HepG2 (cell line): Measurements from ENCODE around the gene JUND. TPM values are rescaled to one million over a fixed set of nuclear protein-coding genes. Genes with fewer than 3 reads are reported as not detected.

Experiments
- ATAC-seq: fragments of 200-7000 bp; cut with Tn5 transposase; 3 replicates; pipeline ENCODE4 v1.9.1; 2020; ENCODE audit warnings: mild to moderate bottlenecking, moderate library complexity
- BruUV-seq: library from RNA; stranded (reverse); fragments of 400-500 nt; replicated peaks from 2 replicates; lab custom pipeline; 2021; lab: Mats Ljungman, UMichigan
- CTCF ChIA-PET: fragments of 300-600 bp; formaldehyde crosslinking; extraction: SDS; loops from one replicate; lab custom pipeline; 2021; ENCODE audit warnings: low total read pairs, inconsistent platforms, low intra/inter-chr PET ratio; lab: Yijun Ruan, JAX
- POLR2A ChIA-PET: fragments of 350-600 bp; sonication (Branson Sonifier 250); formaldehyde crosslinking; loops from one replicate; lab custom pipeline; 2020; ENCODE audit warnings: antibody characterized with exemption, inconsistent platforms; lab: Yijun Ruan, JAX
- DNase-seq: peaks from one replicate; pipeline ENCODE4 v3.0.0-alpha.2; 2015; ENCODE audit warnings: low spot score
- FAIRE-seq: peaks from 3 replicates; lab custom pipeline; 2011; peaks lifted over from hg19 to GRCh38; lab: Jason Lieb, UNC
- H2AFZ ChIP-seq: one replicate; pipeline ENCODE4 v1.6.1; 2011; ENCODE audit warnings: low read length, inconsistent platforms
- H3K27ac ChIP-seq: fragments of 300-600 bp; 3 replicates; pipeline ENCODE4 v1.8.0; 2011; ENCODE audit warnings: mixed run types, mild to moderate bottlenecking, mixed read lengths, low read length, inconsistent platforms; ENCODE audit not compliant: insufficient read depth; ENCODE audit errors: extremely low read length
- H3K27me3 ChIP-seq, 2 experiments: fragments of 200-600 bp in 1 of 2; 2 replicates in 1 of 2; 3 replicates in 1 of 2; pipeline versions ENCODE4 v1.6.0 to v1.8.0; 2011; ENCODE audit warnings: low read length in 2 of 2, mild to moderate bottlenecking in 2 of 2, moderate library complexity in 2 of 2, inconsistent platforms in 1 of 2; ENCODE audit not compliant: insufficient read depth in 2 of 2, control insufficient read depth in 1 of 2
- H3K36me3 ChIP-seq, 2 experiments: fragments of 200-600 bp in 1 of 2; replicated peaks in 1 of 2; 2 replicates in 1 of 2; 3 replicates in 1 of 2; pipeline versions ENCODE4 v1.5.1 to v1.8.0; 2011; ENCODE audit warnings: low read length in 2 of 2, inconsistent platforms in 1 of 2; ENCODE audit not compliant: insufficient read depth in 2 of 2, control insufficient read depth in 1 of 2
- H3K4me1 ChIP-seq: 2 replicates; pipeline ENCODE4 v1.5.1; 2012; ENCODE audit warnings: low read length, inconsistent platforms; ENCODE audit not compliant: insufficient read depth
- H3K4me2 ChIP-seq: 2 replicates; pipeline ENCODE4 v1.6.0; 2011; ENCODE audit warnings: low read depth, low read length, inconsistent platforms
- H3K4me3 ChIP-seq, 3 experiments: fragments of 200-600 bp in 1 of 3; sonication (generic), shearing (Covaris generic) in 1 of 3; replicated peaks in 1 of 3; 2 replicates each; pipeline ENCODE4 v1.5.1; 2011 to 2016; ENCODE audit warnings: low read length in 3 of 3, inconsistent platforms in 2 of 3, low read depth in 2 of 3, mild to moderate bottlenecking in 2 of 3, control low read depth in 1 of 3, mixed read lengths in 1 of 3; ENCODE audit not compliant: insufficient read depth in 1 of 3
- H3K79me2 ChIP-seq: one replicate; pipeline ENCODE4 v1.6.1; 2011; ENCODE audit warnings: low read length, inconsistent platforms; ENCODE audit not compliant: insufficient read depth
- H3K9ac ChIP-seq: 2 replicates; pipeline ENCODE4 v1.6.0; 2011; ENCODE audit warnings: mild to moderate bottlenecking, low read depth, low read length, inconsistent platforms; ENCODE audit not compliant: insufficient read depth
- H3K9me3 ChIP-seq: 2 replicates; pipeline ENCODE4 v1.5.1; 2012; ENCODE audit warnings: mild to moderate bottlenecking, low read length
- H4K20me1 ChIP-seq: 2 replicates; pipeline ENCODE4 v1.6.0; 2011; ENCODE audit warnings: inconsistent platforms, mild to moderate bottlenecking, low read length, moderate library complexity; ENCODE audit not compliant: insufficient read depth
- ARID4A ChIP-seq: sonication (generic); formaldehyde crosslinking; IDR thresholded peaks from 2 replicates; pipeline ENCODE4 v1.5.0; 2020; ENCODE audit warnings: mild to moderate bottlenecking, missing genetic modification reagents, borderline replicate concordance
- PCBP2 ChIP-seq: fragments of 200-400 bp; formaldehyde crosslinking; optimal IDR thresholded peaks from 2 replicates; pipeline ENCODE3; 2018; ENCODE audit warnings: low read length, low read depth; ENCODE audit not compliant: poor library complexity, severe bottlenecking
- TSC22D2 ChIP-seq: sonication (generic); formaldehyde crosslinking; IDR thresholded peaks from 2 replicates; pipeline ENCODE4 v1.5.1; 2020; ENCODE audit warnings: missing genetic modification reagents, mild to moderate bottlenecking, borderline replicate concordance
- ZBTB2 ChIP-seq: sonication (generic); formaldehyde crosslinking; IDR thresholded peaks from 2 replicates; pipeline ENCODE4 v1.8.0; 2022; ENCODE audit warnings: low read depth, missing genetic modification reagents
- ZNF180 ChIP-seq: sonication (generic); formaldehyde crosslinking; IDR thresholded peaks from 2 replicates; pipeline ENCODE4 v1.4.0; 2020; ENCODE audit warnings: low read depth, missing genetic modification reagents, borderline replicate concordance
- ZNF207 ChIP-seq: fragments of 450-650 bp; IDR thresholded peaks from 2 replicates; pipeline ENCODE4 v1.6.1; 2016; ENCODE audit warnings: antibody characterized with exemption, borderline replicate concordance
- ZNF652 ChIP-seq: IDR thresholded peaks from 2 replicates; pipeline ENCODE4 v1.6.1; 2016; ENCODE audit warnings: low read depth, borderline replicate concordance
- WGBS: methylation state at CpG from one replicate; pipeline ENCODE4 v1.1.6; 2017; ENCODE audit warnings: low lambda C conversion rate; 5-methylcytosine and 5-hydroxymethylcytosine counted together
- in situ Hi-C: cut with HindIII; loops from 2 replicates; pipeline ENCODE4 v1.10.0; 2017; ENCODE audit warnings: low pct_unique_long_range_greater_than_20kb; ENCODE audit not compliant: extremely low pct_ligation_motif_present
- intact Hi-C: fragments of 100-400 bp; cut with micrococcal nuclease; formaldehyde crosslinking; loops from one replicate; pipeline ENCODE4 v1.10.0; 2022; ENCODE audit not compliant: unreplicated experiment
- polyA plus RNA-seq, 8 experiments: library from polyadenylated mRNA; depleted of rRNA in 3 of 8; stranded (reverse) in 7 of 8; unstranded in 1 of 8; fragments of >200 nt; fragmentation: Illumina TruSeq in 4 of 8; extraction: Trizol in 4 of 8; gene quantifications; 2 replicates each; pipeline versions ENCODE4 v1.2.1 to v1.2.3, GENCODE V29; 2011 to 2016; ENCODE audit warnings: low read depth in 4 of 8, missing spikeins in 1 of 8, mixed read lengths in 1 of 8; ENCODE audit not compliant: insufficient read depth in 1 of 8
- total RNA-seq, 5 experiments: library from RNA; depleted of rRNA; stranded (reverse); fragments of >200 nt; fragmentation: Illumina TruSeq; extraction: Trizol; gene quantifications; 2 replicates each; pipeline ENCODE4 v1.2.3, GENCODE V29; 2016; ENCODE audit warnings: low read depth in 1 of 5

Gene JUND
- total and polyA plus RNA-seq, 2 of the 13 experiments (the other 11 are each of a cell fraction or from before 2014, with no cell fraction given), result 41.2 to 59.8 TPM

DNA sequence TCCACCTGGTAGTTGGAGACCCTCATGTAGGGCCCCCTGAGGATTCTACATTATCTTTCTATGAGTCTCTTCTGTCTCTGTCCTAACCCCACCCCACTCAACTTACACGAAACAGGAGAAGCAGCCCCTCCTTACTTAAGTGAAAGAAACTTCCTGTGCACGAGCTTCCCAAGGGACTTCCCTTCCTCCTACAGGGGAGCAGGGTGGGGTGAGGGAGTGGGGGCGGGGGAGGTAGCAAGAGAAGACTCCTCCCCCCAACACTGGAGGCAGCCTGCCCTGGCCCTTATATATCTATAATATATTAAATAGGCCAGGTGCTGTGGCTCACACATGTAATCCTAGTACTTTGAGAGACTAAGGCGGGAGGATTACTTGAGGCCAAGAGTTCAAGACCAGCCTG, 49.6 kb downstream of the JUND start:
- H3K9me3 ChIP-seq, result no peaks in the 10 kb centered on the region
- TF ChIP-seq ZBTB2 (CRISPR knock-in tag) (no peak), TSC22D2 (CRISPR knock-in tag) (no peak), PCBP2 (no peak), ZNF207 (no peak), ZNF652 (CRISPR knock-in tag) (no peak), ARID4A (CRISPR knock-in tag) (no peak), ZNF180 (no peak)
- no TSS peak for BruUV-seq
- H3K4me1 ChIP-seq, result peaks cover 21% of the 10 kb centered on the region
- no peak overlapping the region for H3K27ac ChIP-seq
- no peaks in the 10 kb centered on the region for H3K79me2 ChIP-seq
- in situ Hi-C loops, result no loop called here
- ChIA-PET CTCF (no interaction called here), POLR2A (interaction anchor here (0.7 to 1.0 kb wide), 2 partner anchors 39 to 48 kb away, joined by 3 to 4 read pairs; no protein-coding TSS in a partner anchor)
- intact Hi-C loops, result no loop called here
- FAIRE-seq (no peak), ATAC-seq (no peak), DNase-seq (no peak)
- no peak overlapping the region for H2AFZ ChIP-seq
- H3K9ac ChIP-seq, result no peak overlapping the region
- H3K4me3 ChIP-seq, result no peak overlapping the region
- H3K36me3 ChIP-seq, result no peaks in the 10 kb centered on the region
- peaks cover 0 to 4% of the 10 kb centered on the region in 2 experiments; a peak in 2 of 5 replicates for H3K27me3 ChIP-seq
- no peaks in the 10 kb centered on the region; the same call in 1 of the 2 replicates for H4K20me1 ChIP-seq
- no peak overlapping the region for H3K4me2 ChIP-seq
- WGBS, result 28% methylated on average over 4 of the region's 4 CpGs
